Measurements from ENCODE around the gene OSGIN1.

The OSGIN1 gene

DNA sequence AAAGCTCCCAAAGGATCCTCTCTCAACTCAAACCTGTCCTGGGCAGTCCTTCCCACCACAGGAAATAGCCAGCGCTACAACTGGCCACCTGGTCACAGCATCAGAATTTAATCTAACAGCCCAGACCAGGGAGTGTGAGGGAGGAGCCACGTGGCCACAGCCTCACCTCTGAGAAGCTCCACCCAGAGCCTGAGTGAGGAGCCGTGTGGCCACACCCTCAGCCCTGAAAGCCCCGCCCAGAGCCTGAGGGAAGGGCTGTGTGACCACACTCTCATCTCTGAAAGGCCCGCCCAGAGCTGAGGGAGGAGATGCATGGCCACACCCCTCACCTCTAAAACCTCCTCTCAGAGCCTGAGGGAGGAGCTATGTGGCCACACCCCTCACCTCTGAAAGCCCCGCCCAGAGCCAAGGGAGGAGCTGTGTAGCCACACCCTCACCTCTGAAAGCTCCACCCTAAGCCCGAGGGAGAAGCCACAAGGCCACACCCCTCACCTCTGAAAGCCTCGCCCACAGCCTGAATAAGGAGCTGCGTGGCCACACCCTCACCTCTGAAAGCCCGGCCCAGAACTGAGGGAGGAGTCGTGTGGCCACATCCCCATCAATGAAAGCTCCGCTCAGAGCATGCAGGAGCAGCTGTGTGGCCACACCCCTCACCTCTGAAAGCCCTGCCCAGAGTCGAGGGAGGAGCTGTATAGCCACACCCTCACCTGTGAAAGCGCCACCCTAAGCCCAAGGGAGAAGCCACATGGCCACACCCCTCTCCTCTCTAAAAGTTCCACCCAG lies 60.9 kb downstream of the OSGIN1 start:
- Histone ChIP-seq H3K4me3 (no peak overlapping the region), H4K20me1 (no peaks in the 10 kb centered on the region), H3K4me2 (peak overlapping the region; percentile 39), H3K36me3 (no peaks in the 10 kb centered on the region), H3K27ac (no peak overlapping the region), H3K9ac (no peak overlapping the region), H3K9me3 (peaks cover 27% of the 10 kb centered on the region), H3K27me3 (no peaks in the 10 kb centered on the region), H3K4me1 (peaks cover 12% of the 10 kb centered on the region)
- TF ChIP-seq Cebpa-rat (IDR thresholded peaks at IDR 0.05): no peak

DNA sequence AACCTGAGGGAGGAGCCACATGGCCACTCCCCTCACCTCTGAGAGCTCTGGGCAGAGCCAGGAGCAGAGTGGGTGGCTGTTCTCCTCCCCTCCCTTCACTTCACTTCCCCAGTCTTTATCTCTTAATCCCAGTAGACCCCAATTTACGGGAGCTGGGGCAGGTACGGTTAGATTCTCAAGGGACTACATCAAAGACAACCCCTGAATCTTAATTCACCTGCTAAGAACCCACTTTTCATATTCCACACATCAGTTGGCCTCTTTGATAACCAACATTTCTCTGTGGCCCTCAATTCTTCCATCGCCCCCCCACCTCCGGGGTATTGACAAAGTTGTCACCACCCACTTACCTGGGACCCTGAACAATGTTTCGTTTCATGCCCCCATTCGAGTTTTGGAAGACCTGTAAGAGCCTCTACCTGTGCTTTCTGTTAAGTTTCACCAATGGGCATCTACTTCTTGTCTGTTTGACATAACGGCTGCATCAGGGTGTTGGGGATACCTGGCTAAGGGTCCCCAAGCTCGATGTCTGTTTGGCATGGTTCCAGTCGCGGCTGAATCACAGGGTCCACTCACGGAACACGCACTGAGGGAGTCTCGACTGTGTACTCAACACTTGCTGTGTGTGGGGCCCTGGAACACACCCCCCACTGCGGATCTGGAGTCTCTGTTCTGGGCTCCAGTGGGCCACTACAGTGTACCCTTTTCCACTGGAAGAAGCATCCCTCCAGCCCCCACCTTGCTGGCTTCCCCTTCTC lies 61.7 kb downstream of the OSGIN1 start:
- Histone ChIP-seq H3K36me3 (no peaks in the 10 kb centered on the region), H3K9me3 (peaks cover 34% of the 10 kb centered on the region), H3K9ac (no peak overlapping the region), H3K4me2 (peak overlapping the region; percentile 39), H3K27me3 (no peaks in the 10 kb centered on the region), H3K27ac (no peak overlapping the region), H3K4me1 (peaks cover 12% of the 10 kb centered on the region), H4K20me1 (no peaks in the 10 kb centered on the region), H3K4me3 (no peak overlapping the region)
- no peak for TF ChIP-seq Cebpa-rat (IDR thresholded peaks at IDR 0.05)

DNA sequence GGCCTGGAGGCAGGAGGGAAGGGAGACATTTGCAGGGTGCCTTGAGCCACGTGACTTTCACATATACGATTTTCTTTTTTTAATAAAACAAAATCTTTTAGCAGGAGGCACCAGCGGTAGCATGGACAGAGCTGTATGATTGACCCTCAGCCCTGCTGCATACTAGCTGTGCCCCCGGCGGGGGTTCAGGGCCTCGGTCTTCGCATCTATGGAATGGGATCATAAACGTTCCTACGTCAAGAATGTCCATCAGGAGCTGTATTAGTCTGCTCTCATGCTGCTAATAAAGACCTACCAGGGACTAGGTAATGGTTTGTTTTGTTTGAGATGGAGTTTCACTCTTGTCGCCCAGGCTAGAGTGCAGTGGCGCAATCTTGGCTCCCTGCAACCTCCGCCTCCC lies 62.4 kb downstream of the OSGIN1 start:
- no peak overlapping the region for H3K4me3 ChIP-seq
- H4K20me1 ChIP-seq: no peaks in the 10 kb centered on the region
- H3K9ac ChIP-seq: no peak overlapping the region
- peaks cover 41% of the 10 kb centered on the region for H3K9me3 ChIP-seq
- H3K4me2 ChIP-seq: no peak overlapping the region
- no peak for TF ChIP-seq Cebpa-rat (IDR thresholded peaks at IDR 0.05)
- H3K36me3 ChIP-seq: no peaks in the 10 kb centered on the region
- no peaks in the 10 kb centered on the region for H3K27me3 ChIP-seq
- H3K27ac ChIP-seq: no peak overlapping the region
- H3K4me1 ChIP-seq: peaks cover 12% of the 10 kb centered on the region
